Neural cell (in vitro differentiated cells): Measurements from ENCODE around the gene CRAMP1.

Source experiments
- EP300 ChIP-seq: fragments of 450-650 bp; conservative IDR thresholded peaks from 2 replicates; pipeline ENCODE4 v1.6.1; 2014; ENCODE audit warnings: antibody characterized with exemption, mild to moderate bottlenecking, moderate library complexity; ENCODE audit not compliant: poor library complexity, severe bottlenecking
- SMC3 ChIP-seq: fragments of 450-650 bp; conservative IDR thresholded peaks from 2 replicates; pipeline ENCODE4 v1.6.1; 2014; ENCODE audit warnings: antibody characterized with exemption, mild to moderate bottlenecking, moderate library complexity; ENCODE audit not compliant: poor library complexity
- TF ChIP-seq, protein P1 (sequence below): fragments of 450-650 bp; IDR thresholded peaks from 2 replicates; pipeline ENCODE4 v1.5.1; 2014; ENCODE audit warnings: antibody characterized with exemption, mild to moderate bottlenecking, moderate library complexity; ENCODE audit not compliant: poor library complexity, severe bottlenecking

DNA sequence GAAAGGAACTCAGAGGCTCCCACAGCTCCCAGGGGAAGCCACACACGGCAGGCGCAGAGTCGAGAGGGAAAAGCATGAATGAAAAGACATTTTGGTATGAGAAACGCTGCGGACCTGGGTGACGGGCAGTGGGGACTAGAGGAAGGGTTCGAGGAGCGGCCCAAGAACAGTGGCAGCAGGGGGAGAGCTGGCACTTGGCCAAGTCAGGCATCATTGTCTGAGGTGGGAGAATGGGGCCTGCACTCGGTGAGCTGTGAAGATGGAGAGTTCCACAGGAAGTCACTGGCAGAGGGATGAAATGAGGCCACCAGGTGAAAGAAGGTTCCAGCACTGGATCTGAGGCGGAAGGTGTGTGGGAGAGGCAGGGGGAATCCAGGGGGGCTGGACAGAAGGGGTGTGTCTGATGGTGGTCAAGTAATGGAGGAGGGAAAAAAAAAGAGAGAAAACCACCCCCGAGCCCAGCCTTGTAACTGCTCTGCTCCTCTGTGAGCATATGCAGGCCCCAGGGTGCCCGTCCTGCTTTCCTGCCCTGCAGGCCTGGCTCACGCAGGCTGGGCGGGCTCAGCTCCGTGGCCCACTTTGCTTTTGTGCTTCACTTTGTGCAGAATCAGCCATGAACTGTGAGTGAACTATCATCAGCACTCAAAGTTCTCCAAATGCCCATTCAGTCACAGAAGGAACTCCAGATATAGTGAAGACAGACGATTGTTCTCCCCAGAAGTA lies 46.9 kb upstream of the CRAMP1 start:
- TF ChIP-seq, protein P1, sequence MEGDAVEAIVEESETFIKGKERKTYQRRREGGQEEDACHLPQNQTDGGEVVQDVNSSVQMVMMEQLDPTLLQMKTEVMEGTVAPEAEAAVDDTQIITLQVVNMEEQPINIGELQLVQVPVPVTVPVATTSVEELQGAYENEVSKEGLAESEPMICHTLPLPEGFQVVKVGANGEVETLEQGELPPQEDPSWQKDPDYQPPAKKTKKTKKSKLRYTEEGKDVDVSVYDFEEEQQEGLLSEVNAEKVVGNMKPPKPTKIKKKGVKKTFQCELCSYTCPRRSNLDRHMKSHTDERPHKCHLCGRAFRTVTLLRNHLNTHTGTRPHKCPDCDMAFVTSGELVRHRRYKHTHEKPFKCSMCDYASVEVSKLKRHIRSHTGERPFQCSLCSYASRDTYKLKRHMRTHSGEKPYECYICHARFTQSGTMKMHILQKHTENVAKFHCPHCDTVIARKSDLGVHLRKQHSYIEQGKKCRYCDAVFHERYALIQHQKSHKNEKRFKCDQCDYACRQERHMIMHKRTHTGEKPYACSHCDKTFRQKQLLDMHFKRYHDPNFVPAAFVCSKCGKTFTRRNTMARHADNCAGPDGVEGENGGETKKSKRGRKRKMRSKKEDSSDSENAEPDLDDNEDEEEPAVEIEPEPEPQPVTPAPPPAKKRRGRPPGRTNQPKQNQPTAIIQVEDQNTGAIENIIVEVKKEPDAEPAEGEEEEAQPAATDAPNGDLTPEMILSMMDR = no peak
- TF ChIP-seq SMC3 = no peak
- no peak for TF ChIP-seq EP300
